HG03095 (cell line): ENCODE results near the gene SUCLA2.
"Not testable (repeated sequence)": the region's sequence is repeated elsewhere in the genome, so short reads cannot be mapped to it uniquely, and the experiment has no call there.

Source experiments
- ATAC-seq: cut with Tn5 transposase; IDR thresholded peaks from one replicate; pipeline ENCODE4 v1.9.1; 2021; ENCODE audit warnings: moderate library complexity; ENCODE audit not compliant: unreplicated experiment

The SUCLA2 gene

GRCh38 chr13:48001114-48001881 is at the start of gene SUCLA2:
SUCLA2 (minus strand) TSS chr13:48001273; CDS start chr13:48001269, 4 bp downstream.
- peak; percentile 97 for ATAC-seq

GRCh38 chr13:48050550-48050949 is 49.5 kb upstream of the SUCLA2 start:
- ATAC-seq: no peak

GRCh38 chr13:48043789-48044503 is 42.9 kb upstream of the SUCLA2 start:
- no peak for ATAC-seq

- ATAC-seq: no peak
Observed at GRCh38 chr13:48042894-48043293, 41.8 kb upstream of the SUCLA2 start.

GRCh38 chr13:48040896-48041295 is 39.8 kb upstream of the SUCLA2 start:
- ATAC-seq: no peak

GRCh38 chr13:48040049-48040448 is 39.0 kb upstream of the SUCLA2 start:
- ATAC-seq: no peak

- no peak for ATAC-seq
Observed at GRCh38 chr13:48038761-48039160, 37.7 kb upstream of the SUCLA2 start.

GRCh38 chr13:48037346-48038173 is 36.5 kb upstream of the SUCLA2 start, which contains the start of gene NUDT15:
NUDT15 (plus strand) TSS chr13:48037726; CDS start chr13:48037747, 21 bp downstream.
- peak; percentile 95 for ATAC-seq

GRCh38 chr13:48029859-48030258 is 28.8 kb upstream of the SUCLA2 start:
- no peak for ATAC-seq

- ATAC-seq: no peak
Observed at GRCh38 chr13:48028066-48028465, 27.0 kb upstream of the SUCLA2 start.

- ATAC-seq: no peak
Observed at GRCh38 chr13:48019796-48020195, 18.7 kb upstream of the SUCLA2 start.

GRCh38 chr13:48018637-48019036 is 17.6 kb upstream of the SUCLA2 start:
- ATAC-seq: no peak

GRCh38 chr13:48014359-48014758 is 13.3 kb upstream of the SUCLA2 start:
- no peak for ATAC-seq

- ATAC-seq: no peak
Observed at GRCh38 chr13:48012668-48013067, 11.6 kb upstream of the SUCLA2 start.

GRCh38 chr13:48010698-48011097 is 9.6 kb upstream of the SUCLA2 start:
- no peak for ATAC-seq

- no peak for ATAC-seq
Observed at GRCh38 chr13:48009284-48009683, 8.2 kb upstream of the SUCLA2 start.

- no peak for ATAC-seq
Observed at GRCh38 chr13:48006396-48006795, 5.3 kb upstream of the SUCLA2 start.

GRCh38 chr13:48004201-48004600 is 3.1 kb upstream of the SUCLA2 start:
- no peak for ATAC-seq

GRCh38 chr13:48001999-48002398 is 926 bp upstream of the SUCLA2 start:
- ATAC-seq: not testable (repeated sequence)

GRCh38 chr13:48000559-48001113 is 437 bp downstream of the SUCLA2 start:
- ATAC-seq: peak; percentile 32

GRCh38 chr13:47999973-48000372 is 1.1 kb downstream of the SUCLA2 start:
- ATAC-seq: no peak
